Measurements from ENCODE around the gene FIZ1. TPM values are rescaled to one million over a fixed set of nuclear protein-coding genes. Genes with fewer than 3 reads are reported as not detected.

Gene FIZ1
- total RNA-seq, 1 donor from 2014 or later = 14.9 TPM

DNA sequence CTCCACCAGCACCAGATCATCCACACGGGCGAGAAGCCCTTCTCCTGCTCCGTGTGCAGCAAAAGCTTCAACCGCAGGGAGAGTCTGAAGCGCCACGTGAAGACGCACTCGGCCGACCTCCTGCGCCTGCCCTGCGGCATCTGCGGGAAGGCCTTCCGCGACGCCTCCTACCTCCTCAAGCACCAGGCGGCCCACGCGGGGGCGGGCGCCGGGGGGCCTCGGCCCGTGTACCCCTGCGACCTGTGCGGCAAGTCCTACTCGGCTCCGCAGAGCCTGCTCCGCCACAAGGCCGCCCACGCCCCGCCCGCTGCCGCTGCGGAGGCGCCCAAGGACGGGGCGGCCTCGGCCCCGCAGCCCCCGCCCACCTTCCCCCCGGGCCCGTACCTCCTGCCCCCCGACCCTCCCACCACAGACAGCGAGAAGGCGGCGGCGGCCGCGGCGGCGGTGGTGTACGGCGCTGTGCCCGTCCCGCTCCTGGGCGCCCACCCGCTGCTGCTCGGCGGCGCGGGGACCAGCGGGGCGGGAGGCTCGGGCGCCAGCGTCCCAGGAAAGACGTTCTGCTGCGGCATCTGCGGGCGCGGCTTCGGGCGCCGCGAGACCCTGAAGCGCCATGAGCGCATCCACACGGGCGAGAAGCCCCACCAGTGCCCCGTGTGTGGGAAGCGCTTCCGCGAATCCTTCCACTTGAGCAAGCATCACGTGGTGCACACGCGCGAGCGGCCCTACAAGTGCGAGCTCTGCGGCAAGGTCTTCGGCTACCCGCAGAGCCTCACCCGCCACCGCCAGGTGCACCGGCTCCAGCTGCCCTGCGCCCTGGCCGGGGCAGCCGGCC is 15.6 kb upstream of the FIZ1 start:
- intact Hi-C loops (cut with micrococcal nuclease) = no loop called here

- intact Hi-C loops (cut with micrococcal nuclease) = no loop called here
Observed at GRCh38 chr19:55613930-55614710, 14.8 kb upstream of the FIZ1 start.

- intact Hi-C loops (cut with micrococcal nuclease) = no loop called here
Observed at GRCh38 chr19:55613396-55613795, 14.1 kb upstream of the FIZ1 start.

DNA sequence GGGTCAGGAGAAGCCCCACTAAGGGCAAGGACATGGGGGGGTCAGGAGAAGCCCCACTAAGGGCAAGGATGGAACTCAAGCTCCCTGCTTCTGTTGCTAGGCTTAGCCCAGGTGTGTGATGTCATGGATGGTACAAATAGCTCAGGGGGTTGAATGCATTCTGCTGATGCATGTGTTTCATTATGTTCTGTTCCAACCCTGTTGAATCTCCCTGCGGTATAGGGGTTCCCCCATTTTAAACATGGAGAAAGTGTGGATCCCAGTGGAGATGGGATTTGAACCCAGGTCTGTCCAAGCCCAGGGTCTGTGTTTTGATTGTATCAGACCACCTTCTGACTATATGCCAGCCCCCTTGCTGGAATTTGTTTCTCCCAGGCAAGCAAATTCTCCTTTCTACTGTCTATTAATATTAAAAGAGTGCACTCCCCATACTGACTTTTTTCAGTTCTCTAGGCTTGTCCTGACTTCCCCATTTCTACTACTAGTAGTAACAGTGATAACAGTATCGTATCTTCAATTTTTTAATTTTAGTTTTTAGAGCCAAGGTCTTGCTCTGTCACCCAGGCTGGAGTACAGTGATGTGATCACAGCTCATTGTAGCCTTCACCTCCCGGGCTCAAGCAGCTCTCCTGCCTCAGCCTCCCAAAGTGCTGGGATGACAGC is 12.8 kb upstream of the FIZ1 start:
- intact Hi-C loops (cut with micrococcal nuclease) = no loop called here

- intact Hi-C loops (cut with micrococcal nuclease) = no loop called here
Observed at GRCh38 chr19:55611300-55611982, 12.1 kb upstream of the FIZ1 start.

DNA sequence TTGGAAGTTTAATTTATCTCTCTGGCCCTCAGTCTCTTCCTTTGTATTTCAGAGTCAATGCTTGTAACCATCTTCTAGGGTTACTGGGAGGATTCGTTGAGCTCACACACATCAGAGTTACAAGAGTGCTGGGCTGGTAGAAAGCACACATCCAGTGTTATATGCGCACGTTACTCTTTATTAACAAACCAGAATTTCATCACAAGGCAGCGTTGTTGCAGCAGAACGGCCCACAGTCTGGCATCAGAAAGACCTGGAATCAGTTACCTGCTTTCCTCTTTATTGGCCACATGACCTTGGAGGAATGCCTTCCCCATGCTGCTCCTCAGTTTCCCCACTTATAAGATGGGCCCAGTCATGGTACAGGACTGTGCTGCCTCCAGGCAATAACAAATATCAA is 10.0 kb upstream of the FIZ1 start:
- intact Hi-C loops (cut with micrococcal nuclease) = loop anchor here (10.0 kb wide), 2 partner anchors 705 to 1745 kb away; partner anchors contain the start of genes MYADM and ZSCAN5A

- intact Hi-C loops (cut with micrococcal nuclease) = loop anchor here (1.0 to 10.0 kb wide), 4 partner anchors 9 to 1742 kb away; partner anchors contain the start of genes MYADM and ZSCAN5A
Observed at GRCh38 chr19:55606817-55607216, 7.5 kb upstream of the FIZ1 start.

GRCh38 chr19:55606471-55606787 is 7.1 kb upstream of the FIZ1 start:
- intact Hi-C loops (cut with micrococcal nuclease) = loop anchor here (1.0 to 10.0 kb wide), 4 partner anchors 8 to 1742 kb away; partner anchors contain the start of genes MYADM and ZSCAN5A

- intact Hi-C loops (cut with micrococcal nuclease) = loop anchor here (1.0 to 10.0 kb wide), 11 partner anchors 8 to 1741 kb away; partner anchors contain the start of genes ISOC2, MYADM, PRPF31 and TFPT
Observed at GRCh38 chr19:55605637-55606470, 6.5 kb upstream of the FIZ1 start, which contains the start of gene ZNF865. Gene ZNF865 (plus strand): TSS chr19:55605647. CDS start chr19:55613619, 7,972 bp downstream.

- intact Hi-C loops (cut with micrococcal nuclease) = loop anchor here (1.0 to 10.0 kb wide), 9 partner anchors 18 to 1740 kb away; partner anchors contain the start of genes ISOC2, MYADM, PRPF31 and TFPT
Observed at GRCh38 chr19:55605207-55605636, 5.9 kb upstream of the FIZ1 start.

DNA sequence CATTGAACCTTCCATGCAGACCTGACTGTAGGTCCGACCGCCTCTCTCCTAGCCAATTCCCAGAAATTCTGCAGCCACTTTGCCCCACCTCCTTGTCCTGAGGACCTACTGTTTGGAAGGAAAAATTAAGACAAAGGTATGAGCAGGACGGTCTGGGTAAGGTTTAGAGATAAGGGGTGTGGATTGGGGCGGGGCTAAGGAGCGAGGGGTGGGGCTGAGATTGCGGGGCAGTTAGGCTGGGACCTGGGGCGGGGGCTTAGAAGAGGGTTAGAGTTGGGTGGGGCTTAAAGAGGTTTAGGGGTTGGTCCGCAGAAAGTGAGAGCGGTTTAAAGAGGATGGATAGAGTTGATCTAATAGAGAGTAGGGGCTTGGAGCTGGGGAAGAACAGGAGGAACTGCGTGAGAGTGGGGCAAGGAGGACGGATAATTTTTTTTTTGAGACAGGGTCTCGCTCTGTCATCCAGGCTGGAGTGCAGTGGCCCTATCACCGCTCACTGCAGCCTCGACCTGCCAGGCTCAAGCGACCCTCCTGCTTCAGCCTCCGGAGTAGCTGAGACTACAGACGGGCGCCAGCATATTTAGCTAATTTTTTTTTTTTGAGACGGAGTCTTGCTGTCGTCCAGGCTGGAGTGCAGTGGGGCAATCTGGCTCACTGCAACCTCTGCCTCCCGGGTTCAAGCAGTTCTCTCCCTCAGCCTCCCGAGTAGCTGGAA is 4.4 kb upstream of the FIZ1 start:
- intact Hi-C loops (cut with micrococcal nuclease) = loop anchor here (10.0 kb wide), 2 partner anchors 711 to 1739 kb away; partner anchors contain the start of genes MYADM and ZSCAN5A

DNA sequence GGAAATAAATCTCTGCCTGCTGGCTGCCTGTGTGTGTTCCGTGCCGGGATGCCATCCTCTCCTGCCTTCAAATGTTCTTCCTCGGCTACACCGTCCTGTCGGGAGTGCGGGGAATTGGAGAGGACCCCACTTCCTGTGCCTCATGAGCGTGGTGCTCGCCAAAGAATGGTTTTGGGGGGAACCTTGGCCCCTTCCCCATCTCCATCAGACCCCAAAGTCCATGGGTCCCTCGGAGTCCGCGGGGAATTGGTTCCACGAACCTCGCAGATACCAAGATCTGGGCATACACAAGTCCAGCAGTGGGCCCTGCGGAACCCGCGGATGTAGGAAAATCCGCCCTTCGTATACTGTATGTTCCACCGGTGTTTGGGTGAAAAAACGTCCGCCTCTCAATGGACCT is 3.8 kb upstream of the FIZ1 start:
- intact Hi-C loops (cut with micrococcal nuclease) = loop anchor here (10.0 kb wide), 2 partner anchors 712 to 1738 kb away; partner anchors contain the start of genes MYADM and ZSCAN5A

DNA sequence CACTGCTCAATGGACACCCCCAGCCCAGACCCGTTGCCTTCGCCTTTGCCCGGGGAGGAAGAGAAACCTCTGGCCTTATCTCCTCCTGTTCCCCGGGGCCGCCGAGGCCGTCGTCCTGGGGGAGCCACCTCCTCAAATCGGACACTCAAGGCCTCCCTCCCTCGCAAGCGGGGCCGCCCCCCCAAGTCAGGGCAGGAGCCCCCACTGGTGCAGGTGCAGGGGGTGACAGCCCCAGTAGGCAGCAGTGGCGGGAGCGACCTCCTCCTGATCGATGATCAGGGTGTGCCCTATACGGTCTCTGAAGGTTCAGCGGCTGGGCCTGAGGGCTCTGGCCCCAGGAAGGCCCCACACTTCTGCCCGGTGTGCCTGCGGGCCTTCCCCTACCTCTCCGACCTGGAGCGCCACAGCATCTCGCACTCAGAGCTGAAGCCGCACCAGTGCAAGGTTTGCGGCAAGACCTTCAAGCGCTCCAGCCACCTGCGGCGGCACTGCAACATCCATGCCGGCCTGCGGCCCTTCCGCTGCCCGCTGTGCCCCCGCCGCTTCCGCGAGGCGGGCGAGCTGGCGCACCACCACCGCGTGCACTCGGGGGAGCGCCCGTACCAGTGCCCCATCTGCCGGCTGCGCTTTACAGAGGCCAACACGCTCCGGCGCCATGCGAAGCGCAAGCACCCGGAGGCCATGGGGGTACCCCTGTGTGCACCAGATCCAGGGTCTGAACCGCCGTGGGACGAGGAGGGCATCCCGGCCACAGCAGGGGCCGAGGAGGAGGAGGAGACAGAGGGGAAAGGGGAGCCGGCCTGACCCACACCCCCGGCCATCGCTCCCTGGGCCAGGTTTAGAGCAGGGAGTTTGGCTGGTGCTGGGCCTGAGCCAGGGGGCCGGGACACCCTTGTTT is 3.0 kb upstream of the FIZ1 start:
- intact Hi-C loops (cut with micrococcal nuclease) = loop anchor here (10.0 kb wide), 2 partner anchors 712 to 1738 kb away; partner anchors contain the start of genes MYADM and ZSCAN5A

GRCh38 chr19:55601084-55601483 is 1.8 kb upstream of the FIZ1 start:
- intact Hi-C loops (cut with micrococcal nuclease) = loop anchor here (10.0 kb wide), 2 partner anchors 714 to 1736 kb away; partner anchors contain the start of genes MYADM and ZSCAN5A

GRCh38 chr19:55600662-55601028 is 1.3 kb upstream of the FIZ1 start:
- intact Hi-C loops (cut with micrococcal nuclease) = loop anchor here (10.0 kb wide), 2 partner anchors 714 to 1736 kb away; partner anchors contain the start of genes MYADM and ZSCAN5A

DNA sequence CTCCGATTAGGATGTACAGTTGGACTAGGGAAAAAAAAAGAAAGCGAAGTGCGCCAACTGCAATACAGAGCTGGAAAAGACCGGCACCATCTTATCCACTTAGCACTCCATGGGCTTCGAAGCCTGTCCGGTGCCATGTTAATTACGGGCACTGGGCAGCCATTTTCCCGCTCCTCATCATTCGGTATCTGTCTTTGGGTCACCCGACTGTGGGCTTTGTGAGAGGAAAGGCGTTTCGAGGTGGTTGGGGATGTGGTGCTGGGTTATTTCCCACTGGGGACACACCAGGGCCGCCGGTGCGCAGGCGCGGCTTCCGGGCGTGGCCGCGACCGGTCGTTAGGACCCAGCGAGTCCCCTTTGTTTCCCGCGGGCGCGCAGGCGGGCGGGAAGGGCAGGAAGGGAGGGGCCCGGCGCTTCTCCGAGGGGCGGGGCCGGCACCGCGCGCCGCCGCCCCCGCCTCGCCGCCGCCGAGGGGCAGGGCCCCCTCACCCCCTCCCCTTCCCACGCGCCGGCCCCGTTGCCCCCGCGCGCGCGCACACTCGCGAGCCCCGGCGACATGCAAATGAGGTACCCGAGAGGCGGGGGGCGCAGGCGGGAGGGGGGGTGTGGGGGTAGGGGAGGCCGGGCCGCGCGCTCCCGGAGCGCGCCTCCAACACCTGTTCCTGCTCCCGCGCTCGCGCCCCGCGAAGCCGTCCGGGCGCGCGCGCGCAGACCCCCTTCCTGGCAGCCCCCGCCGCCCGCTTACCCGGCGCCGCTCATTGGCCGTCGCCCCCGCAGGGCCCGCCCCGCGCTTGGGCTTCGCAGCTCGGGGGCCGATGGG is 735 bp upstream of the FIZ1 start, which contains the start of gene ZNF524:
Gene ZNF524 (plus strand): TSS at position 447 of the 820 bp plus-strand sequence. CDS start 1,825 bp downstream, outside the sequence.
- intact Hi-C loops (cut with micrococcal nuclease) = loop anchor here (1.0 to 10.0 kb wide), 23 partner anchors 13 to 1735 kb away; partner anchors contain the start of genes CNOT3, EPN1, HSPBP1 and ISOC2
